Large intestine (tissue), 3 donors: Measurements from ENCODE around the gene KRT77. TPM values are rescaled to one million over a fixed set of nuclear protein-coding genes. Genes with fewer than 3 reads are reported as not detected.

ENCODE experiments used
- DNase-seq, 2 donors: peaks; one replicate each; pipeline versions ENCODE4 v3.0.0 to v3.0.0-alpha.2; 2013
- H3K27ac ChIP-seq: one replicate; pipeline ENCODE4 v1.5.1; 2013; ENCODE audit warnings: low read length
- H3K27me3 ChIP-seq: 2 replicates; pipeline ENCODE4 v1.6.1; 2013; ENCODE audit warnings: low read length; ENCODE audit not compliant: control insufficient read depth, insufficient read depth
- H3K36me3 ChIP-seq: 2 replicates; pipeline ENCODE4 v1.6.1; 2013; ENCODE audit warnings: low read length; ENCODE audit not compliant: control insufficient read depth, insufficient read depth
- H3K4me1 ChIP-seq: one replicate; pipeline ENCODE4 v1.6.1; 2013; ENCODE audit warnings: low read length; ENCODE audit not compliant: control insufficient read depth, insufficient read depth
- H3K4me3 ChIP-seq: one replicate; pipeline ENCODE4 v1.5.1; 2013; ENCODE audit warnings: low read length
- H3K9me3 ChIP-seq: one replicate; pipeline ENCODE4 v1.6.1; 2013; ENCODE audit warnings: mild to moderate bottlenecking, low read depth, low read length, moderate library complexity; ENCODE audit not compliant: control insufficient read depth
- WGBS: methylation state at CpG from one replicate; pipeline ENCODE4 v1.1.5; 2013; ENCODE audit warnings: low lambda C conversion rate; ENCODE audit not compliant: insufficient coverage; 5-methylcytosine and 5-hydroxymethylcytosine counted together
- polyA plus RNA-seq: library from polyadenylated mRNA; unstranded; fragments of 120-200 nt; gene quantifications from one replicate; pipeline ENCODE4 v1.2.1, GENCODE V29; 2013

The KRT77 gene
- polyA plus RNA-seq, 1 donor, result 0.42 TPM

- Histone ChIP-seq H3K9me3 (no peaks in the 10 kb centered on the region), H3K27ac (no peak overlapping the region), H3K36me3 (no peaks in the 10 kb centered on the region), H3K4me3 (no peak overlapping the region), H3K27me3 (peaks cover 21% of the 10 kb centered on the region), H3K4me1 (peaks cover 5% of the 10 kb centered on the region)
- DNase-seq, result no peak
Measured at GRCh38 chr12:52669426-52669825, 33.9 kb downstream of the KRT77 start.

DNA sequence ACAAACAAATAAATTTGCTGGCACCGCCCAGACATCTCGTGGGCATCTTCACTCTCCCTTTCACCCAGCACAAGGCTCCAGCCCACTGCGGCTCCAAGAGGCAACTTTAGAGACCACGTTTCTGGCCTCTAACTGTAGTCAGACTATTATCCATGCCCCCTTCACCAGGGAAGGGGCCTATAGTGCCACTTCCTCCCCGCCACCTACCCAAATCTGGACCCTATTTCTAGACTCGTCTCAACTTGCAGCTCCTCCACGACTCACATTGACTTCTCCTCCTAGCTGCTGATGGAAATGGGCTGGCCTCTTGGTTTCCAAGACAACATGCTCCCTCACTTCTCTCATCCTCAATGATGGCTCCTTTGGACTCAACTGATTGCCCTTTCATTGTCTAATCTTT lies 35.4 kb downstream of the KRT77 start:
- H3K36me3 ChIP-seq, result no peaks in the 10 kb centered on the region
- H3K4me3 ChIP-seq, result no peak overlapping the region
- WGBS, result 90% methylated on average over 2 of the region's 7 CpGs
- H3K27me3 ChIP-seq, result peaks cover 15% of the 10 kb centered on the region
- DNase-seq, result no peak
- no peaks in the 10 kb centered on the region for H3K9me3 ChIP-seq
- no peak overlapping the region for H3K27ac ChIP-seq
- peaks cover 5% of the 10 kb centered on the region for H3K4me1 ChIP-seq

- H3K27ac ChIP-seq, result no peak overlapping the region
- H3K4me1 ChIP-seq, result peaks cover 5% of the 10 kb centered on the region
- peaks cover 14% of the 10 kb centered on the region for H3K27me3 ChIP-seq
- no peak overlapping the region for H3K4me3 ChIP-seq
- no peaks in the 10 kb centered on the region for H3K9me3 ChIP-seq
- WGBS, result no CpG with 5 or more reads among the region's 9 CpGs
- H3K36me3 ChIP-seq, result no peaks in the 10 kb centered on the region
- DNase-seq, result no peak
Measured at GRCh38 chr12:52667509-52667908, 35.8 kb downstream of the KRT77 start.

GRCh38 chr12:52666471-52666870 lies 36.9 kb downstream of the KRT77 start:
- no peaks in the 10 kb centered on the region for H3K36me3 ChIP-seq
- WGBS, result no CpG with 5 or more reads among the region's 3 CpGs
- no peak overlapping the region for H3K4me3 ChIP-seq
- H3K9me3 ChIP-seq, result no peaks in the 10 kb centered on the region
- H3K27ac ChIP-seq, result no peak overlapping the region
- DNase-seq, result peak; percentile 83 to 90
- peaks cover 10% of the 10 kb centered on the region for H3K4me1 ChIP-seq
- peaks cover 14% of the 10 kb centered on the region for H3K27me3 ChIP-seq

GRCh38 chr12:52663420-52663819 lies 39.9 kb downstream of the KRT77 start:
- DNase-seq, result no peak
- Histone ChIP-seq H3K36me3 (no peaks in the 10 kb centered on the region), H3K4me3 (no peak overlapping the region), H3K9me3 (no peaks in the 10 kb centered on the region), H3K27ac (no peak overlapping the region), H3K27me3 (peaks cover 4% of the 10 kb centered on the region), H3K4me1 (peaks cover 10% of the 10 kb centered on the region)

GRCh38 chr12:52662918-52663229 lies 40.5 kb downstream of the KRT77 start:
- no peaks in the 10 kb centered on the region for H3K36me3 ChIP-seq
- no peaks in the 10 kb centered on the region for H3K9me3 ChIP-seq
- H3K27ac ChIP-seq, result no peak overlapping the region
- peaks cover 10% of the 10 kb centered on the region for H3K4me1 ChIP-seq
- no peak overlapping the region for H3K4me3 ChIP-seq
- DNase-seq, result no peak
- peaks cover 2% of the 10 kb centered on the region for H3K27me3 ChIP-seq

- H3K9me3 ChIP-seq, result no peaks in the 10 kb centered on the region
- H3K27me3 ChIP-seq, result no peaks in the 10 kb centered on the region
- no peak overlapping the region for H3K27ac ChIP-seq
- WGBS, result no CpG with 5 or more reads among the region's 10 CpGs
- peak; percentile 74 to 86 for DNase-seq
- no peaks in the 10 kb centered on the region for H3K36me3 ChIP-seq
- peaks cover 15% of the 10 kb centered on the region for H3K4me1 ChIP-seq
- H3K4me3 ChIP-seq, result no peak overlapping the region
Measured at GRCh38 chr12:52662093-52662917, 41.0 kb downstream of the KRT77 start.

DNA sequence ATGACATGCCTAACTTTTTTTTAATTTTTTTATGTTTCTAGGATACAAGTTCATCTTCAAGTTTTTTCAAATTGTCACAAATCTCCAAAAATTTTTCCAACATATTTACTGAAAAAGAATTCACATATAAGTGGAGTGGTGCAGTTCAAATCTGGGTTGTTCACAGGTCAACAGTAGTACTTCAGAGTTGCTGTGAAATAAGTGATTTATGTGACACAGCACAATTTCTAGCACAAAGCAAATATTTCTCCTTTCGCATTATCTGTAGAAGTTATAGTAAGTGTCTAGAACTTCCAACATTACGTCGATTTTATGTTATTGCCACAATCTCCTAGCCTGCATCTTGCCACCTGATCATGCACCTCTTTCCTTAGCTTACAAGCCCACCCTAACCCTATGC lies 41.7 kb downstream of the KRT77 start:
- no peak overlapping the region for H3K4me3 ChIP-seq
- no peaks in the 10 kb centered on the region for H3K27me3 ChIP-seq
- H3K36me3 ChIP-seq, result no peaks in the 10 kb centered on the region
- DNase-seq, result no peak
- H3K9me3 ChIP-seq, result no peaks in the 10 kb centered on the region
- WGBS, result 100% methylated on average over 1 of the region's 3 CpGs
- H3K27ac ChIP-seq, result no peak overlapping the region
- peaks cover 15% of the 10 kb centered on the region for H3K4me1 ChIP-seq

DNA sequence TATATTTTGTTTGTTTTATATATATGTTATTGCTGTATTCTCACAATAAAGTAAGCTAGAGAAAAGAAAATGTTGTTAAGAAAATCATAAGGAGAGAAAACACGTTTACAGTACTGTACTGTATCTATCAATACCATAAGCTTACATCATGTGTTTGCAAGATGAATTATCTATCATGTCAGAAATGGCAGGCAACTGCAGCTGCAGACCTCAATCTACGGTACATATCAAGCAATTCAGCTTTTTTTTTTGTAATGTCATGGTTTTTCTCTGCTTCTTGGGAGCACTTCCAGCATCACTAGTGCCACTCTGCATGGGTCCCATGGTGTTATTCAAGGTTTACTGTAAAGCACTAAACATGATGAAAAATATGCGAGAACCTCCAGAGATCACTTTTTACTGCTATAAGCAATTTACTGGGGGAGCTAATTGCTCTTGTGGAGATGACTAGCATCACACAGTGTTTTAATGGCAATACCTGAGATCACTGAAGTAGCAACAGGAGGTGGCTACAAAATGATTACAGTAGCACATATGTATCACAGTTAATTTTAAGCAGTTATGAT lies 42.3 kb downstream of the KRT77 start:
- H3K27ac ChIP-seq, result no peak overlapping the region
- WGBS, result 67% methylated on average over 1 of the region's 3 CpGs
- no peak for DNase-seq
- H3K4me1 ChIP-seq, result peaks cover 12% of the 10 kb centered on the region
- no peaks in the 10 kb centered on the region for H3K9me3 ChIP-seq
- no peaks in the 10 kb centered on the region for H3K27me3 ChIP-seq
- H3K4me3 ChIP-seq, result no peak overlapping the region
- H3K36me3 ChIP-seq, result no peaks in the 10 kb centered on the region

- WGBS, result no CpG with 5 or more reads among the region's 4 CpGs
- H3K27ac ChIP-seq, result no peak overlapping the region
- no peak overlapping the region for H3K4me3 ChIP-seq
- H3K9me3 ChIP-seq, result no peaks in the 10 kb centered on the region
- no peak for DNase-seq
- H3K36me3 ChIP-seq, result no peaks in the 10 kb centered on the region
- H3K27me3 ChIP-seq, result peaks cover 4% of the 10 kb centered on the region
- H3K4me1 ChIP-seq, result peaks cover 10% of the 10 kb centered on the region
Measured at GRCh38 chr12:52659951-52660350, 43.4 kb downstream of the KRT77 start.

DNA sequence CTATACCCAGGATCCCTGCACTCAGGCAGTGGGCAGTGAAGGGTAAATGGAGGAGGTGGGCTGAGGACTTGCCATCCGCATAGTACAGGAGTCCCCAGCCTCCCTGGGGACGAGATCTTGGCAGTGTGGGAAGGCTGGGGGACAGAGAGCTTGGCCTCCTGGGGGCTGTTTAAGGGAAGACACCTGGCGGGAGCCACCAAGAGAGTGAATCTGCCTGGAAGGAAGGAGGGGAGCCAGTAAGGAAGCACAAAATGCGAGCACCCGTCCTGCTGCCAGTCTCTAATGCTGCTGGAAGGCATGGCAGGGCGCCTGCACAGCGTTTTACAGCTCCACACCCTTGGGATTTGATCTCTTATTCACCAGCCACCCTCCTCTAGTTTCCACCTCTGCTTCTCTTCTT lies 43.9 kb downstream of the KRT77 start:
- no CpG with 5 or more reads among the region's 7 CpGs for WGBS
- Histone ChIP-seq H3K27me3 (peaks cover 4% of the 10 kb centered on the region), H3K36me3 (no peaks in the 10 kb centered on the region), H3K4me3 (no peak overlapping the region), H3K4me1 (peaks cover 10% of the 10 kb centered on the region), H3K9me3 (no peaks in the 10 kb centered on the region), H3K27ac (no peak overlapping the region)
- DNase-seq, result no peak
